Muscle of back (tissue), 11 donors: Measurements from ENCODE around the gene RAN. TPM values are rescaled to one million over a fixed set of nuclear protein-coding genes. Genes with fewer than 3 reads are reported as not detected.
A peak's percentile ranks its signal among the peaks of the same experiment; 100 is the strongest.
"Not testable (repeated sequence)": the region's sequence is repeated elsewhere in the genome, so short reads cannot be mapped to it uniquely, and the experiment has no call there.

Experiments
- DNase-seq, 3 donors: peaks; one replicate each; pipeline versions ENCODE4 v3.0.0 to v3.0.0-alpha.2; 2013
- polyA plus RNA-seq, 10 donors: library from polyadenylated mRNA; unstranded; fragments of 120-200 nt; gene quantifications; one replicate each; pipeline ENCODE4 v1.2.1, GENCODE V29; 2013; ENCODE audit not compliant: insufficient read length in 10 of 10

The RAN gene
- polyA plus RNA-seq, 10 donors, result 339 to 578 (median 394) TPM

GRCh38 chr12:130847112-130847511 is 24.8 kb upstream of the RAN start:
- no peak for DNase-seq

GRCh38 chr12:130848105-130848504 is 23.8 kb upstream of the RAN start:
- DNase-seq, result not testable (repeated sequence)

- DNase-seq, result not testable (repeated sequence)
Observed at GRCh38 chr12:130848785-130849305, 23.0 kb upstream of the RAN start.

DNA sequence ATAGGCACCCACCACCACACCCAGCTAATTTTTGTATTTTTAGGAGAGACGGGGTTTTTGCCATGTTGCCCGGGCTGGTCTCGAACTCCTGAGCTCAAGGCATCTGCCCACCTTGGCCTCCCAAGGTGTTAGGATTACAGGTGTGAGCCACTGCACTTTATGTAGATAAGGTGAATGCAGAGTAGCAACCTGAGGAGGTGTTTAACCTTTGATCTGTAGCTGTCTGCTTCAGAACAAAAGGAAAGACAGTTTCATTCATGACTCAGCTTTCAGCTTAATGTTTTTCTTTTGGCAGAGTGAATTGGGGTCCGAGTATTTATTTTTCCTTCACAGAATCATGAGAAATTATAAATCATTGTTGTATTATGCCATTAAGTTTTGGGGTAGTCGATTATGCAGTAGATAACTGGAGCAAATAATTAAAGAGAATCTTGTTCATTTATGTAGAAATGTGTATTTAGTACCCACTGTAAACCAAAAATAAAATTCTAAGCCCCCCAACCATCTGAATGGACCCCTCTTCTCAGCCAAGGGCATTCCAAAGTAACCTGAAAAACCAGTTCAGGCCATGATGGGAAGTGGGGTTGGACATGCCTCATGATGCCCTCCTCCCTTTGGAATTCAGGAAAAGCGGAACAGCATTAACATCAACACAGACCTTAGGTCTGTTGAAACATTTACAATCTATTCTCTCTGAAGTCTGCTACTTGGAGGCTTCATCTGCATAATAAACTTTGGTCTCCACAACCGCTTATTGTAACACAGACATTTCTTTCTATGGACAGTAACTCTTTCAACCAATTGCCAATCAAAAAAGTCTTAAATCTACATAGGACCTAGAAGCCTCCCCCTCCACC is 22.1 kb upstream of the RAN start:
- no peak for DNase-seq

DNA sequence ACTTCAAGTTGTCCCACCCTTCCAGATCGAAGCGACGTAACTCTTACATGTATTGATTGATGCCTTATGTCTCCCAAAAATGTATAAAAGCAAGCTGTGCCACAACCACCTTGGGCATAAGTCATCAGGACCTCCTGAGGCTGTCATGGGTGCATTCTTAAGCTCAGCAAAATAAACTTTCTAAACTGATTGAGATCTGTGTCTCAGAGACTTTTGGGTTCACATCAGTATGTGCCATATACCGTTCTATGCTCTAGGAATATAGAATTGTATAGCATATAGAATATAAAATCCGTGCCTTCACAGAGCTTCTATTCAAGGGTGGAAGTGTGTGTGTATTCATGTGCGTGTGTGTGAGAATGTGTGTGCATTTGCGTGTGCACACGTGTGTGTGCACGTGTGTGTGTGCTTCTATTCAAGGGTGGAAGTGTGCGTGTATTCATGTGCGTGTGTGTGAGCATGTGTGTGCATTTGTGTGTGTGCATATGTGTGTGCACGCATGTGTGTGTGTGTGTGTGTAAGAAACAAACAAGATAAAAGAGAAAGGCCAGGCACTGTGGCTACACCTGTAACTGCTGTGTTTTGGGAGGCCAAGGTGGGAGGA is 21.3 kb upstream of the RAN start:
- no peak for DNase-seq

DNA sequence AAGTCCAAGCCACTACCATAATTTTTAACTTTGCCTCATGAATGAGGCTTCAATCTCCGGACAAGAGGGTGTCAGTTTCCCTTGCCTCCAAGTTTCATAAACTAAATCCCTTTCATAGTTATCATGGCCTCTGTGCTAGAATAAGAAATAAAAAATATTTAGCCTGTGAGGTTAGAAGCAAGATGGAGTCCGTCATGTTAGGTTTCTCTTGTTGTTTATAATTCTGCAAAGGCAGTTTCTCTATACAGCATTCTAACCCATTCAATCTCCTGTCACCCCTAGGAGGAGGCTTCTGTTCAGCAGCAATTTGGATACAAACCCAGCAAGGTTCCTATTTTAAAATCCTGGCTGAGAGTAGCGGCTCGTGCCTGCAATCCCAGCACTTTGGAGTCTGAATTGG is 15.8 kb upstream of the RAN start:
- no peak for DNase-seq

DNA sequence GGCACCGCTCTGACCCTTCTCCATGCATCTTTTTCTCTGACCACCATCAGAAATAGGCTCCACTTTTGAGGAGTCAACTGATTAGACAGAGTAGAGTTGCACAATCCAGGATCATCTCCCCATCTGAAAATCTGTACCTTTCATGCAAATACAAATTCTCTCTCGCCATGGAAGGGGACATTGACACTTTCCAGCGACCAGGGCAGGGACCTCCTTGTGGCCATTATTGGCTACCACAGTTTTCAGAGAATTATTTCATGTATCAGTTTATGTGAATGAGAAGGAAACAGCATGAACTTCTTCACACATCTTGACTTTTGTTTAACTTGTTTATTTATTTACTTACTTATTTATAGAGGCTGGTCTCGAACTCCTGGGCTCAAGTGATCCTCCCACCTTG is 13.8 kb upstream of the RAN start:
- DNase-seq, result no peak

GRCh38 chr12:130859161-130859560 is 12.7 kb upstream of the RAN start:
- DNase-seq, result no peak

DNA sequence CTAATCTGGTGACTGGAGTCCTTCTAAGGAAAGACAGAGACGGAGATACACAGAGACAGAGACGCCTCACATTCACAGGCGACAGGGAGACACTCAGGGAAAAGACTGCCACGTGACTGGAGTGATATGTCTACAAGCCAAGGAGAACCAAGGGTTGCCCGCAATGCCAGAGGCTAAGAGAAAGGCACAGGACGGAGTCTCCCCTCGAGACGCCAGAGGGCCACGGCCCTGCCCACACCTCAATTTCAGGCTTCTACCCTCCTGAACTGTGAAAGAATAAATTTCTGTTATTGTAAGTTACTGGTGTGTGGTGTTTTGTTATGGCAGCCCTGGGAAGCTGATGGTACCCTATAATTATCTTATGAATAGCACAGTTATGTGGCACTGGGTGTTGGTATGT is 11.6 kb upstream of the RAN start:
- DNase-seq, result no peak

DNA sequence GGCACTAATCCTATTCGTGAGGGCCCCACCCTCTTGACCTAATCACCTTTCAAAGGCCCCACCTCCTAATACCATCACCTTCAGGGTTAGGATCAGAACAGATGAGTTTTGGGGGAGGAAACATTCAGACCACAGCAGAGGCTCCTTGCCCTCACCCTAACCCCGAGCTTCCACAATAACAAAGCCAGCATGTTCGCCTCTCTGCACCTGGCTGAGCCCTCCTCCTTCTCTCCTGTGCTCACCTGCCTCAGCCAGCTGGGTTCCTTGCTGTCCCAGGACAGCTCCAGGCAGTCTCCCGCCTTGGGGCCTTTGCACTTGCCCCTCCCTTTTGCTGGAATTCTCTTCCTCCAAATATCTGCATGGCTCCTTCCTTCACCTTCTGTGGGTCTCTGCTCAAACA is 9.7 kb upstream of the RAN start:
- no peak for DNase-seq

GRCh38 chr12:130862771-130863170 is 9.1 kb upstream of the RAN start:
- not testable (repeated sequence) for DNase-seq

DNA sequence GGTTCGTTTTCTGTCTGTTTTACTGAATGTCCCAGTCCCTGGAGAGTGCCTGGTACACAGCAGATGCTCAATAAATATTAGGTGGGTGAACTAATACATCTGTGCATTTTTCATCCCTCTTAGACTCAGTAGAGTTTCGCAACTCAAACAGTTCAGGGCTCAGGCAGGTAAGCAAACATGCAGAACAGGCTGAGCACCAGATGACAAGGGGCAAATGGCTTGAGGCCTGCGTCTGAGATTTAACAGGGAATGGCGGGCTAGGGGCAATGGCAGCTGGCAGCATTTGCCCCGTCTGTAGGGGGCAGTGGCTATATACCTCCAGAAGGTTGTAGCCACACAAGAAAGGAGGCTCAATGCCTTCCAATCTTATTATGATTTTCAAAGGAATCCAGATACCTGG is 8.6 kb upstream of the RAN start:
- no peak for DNase-seq

DNA sequence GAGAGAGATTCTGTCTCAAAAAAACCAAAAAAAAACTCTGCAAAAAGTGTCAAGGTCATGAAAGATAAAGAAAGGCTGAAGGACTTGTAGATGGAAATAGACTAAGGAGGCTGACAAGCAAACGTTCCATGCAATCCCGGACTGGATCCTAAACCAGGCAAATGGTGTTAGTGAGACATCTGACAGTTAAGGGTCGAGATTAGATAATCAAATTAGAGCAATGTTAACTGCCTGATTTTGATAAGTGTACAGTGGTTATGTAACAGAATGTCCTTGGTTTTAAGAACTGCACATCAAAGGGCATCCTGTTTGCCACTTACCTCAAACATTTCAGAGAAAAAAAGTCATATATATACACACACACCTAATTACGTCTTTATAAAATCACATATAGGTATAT is 3.5 kb upstream of the RAN start:
- no peak for DNase-seq

DNA sequence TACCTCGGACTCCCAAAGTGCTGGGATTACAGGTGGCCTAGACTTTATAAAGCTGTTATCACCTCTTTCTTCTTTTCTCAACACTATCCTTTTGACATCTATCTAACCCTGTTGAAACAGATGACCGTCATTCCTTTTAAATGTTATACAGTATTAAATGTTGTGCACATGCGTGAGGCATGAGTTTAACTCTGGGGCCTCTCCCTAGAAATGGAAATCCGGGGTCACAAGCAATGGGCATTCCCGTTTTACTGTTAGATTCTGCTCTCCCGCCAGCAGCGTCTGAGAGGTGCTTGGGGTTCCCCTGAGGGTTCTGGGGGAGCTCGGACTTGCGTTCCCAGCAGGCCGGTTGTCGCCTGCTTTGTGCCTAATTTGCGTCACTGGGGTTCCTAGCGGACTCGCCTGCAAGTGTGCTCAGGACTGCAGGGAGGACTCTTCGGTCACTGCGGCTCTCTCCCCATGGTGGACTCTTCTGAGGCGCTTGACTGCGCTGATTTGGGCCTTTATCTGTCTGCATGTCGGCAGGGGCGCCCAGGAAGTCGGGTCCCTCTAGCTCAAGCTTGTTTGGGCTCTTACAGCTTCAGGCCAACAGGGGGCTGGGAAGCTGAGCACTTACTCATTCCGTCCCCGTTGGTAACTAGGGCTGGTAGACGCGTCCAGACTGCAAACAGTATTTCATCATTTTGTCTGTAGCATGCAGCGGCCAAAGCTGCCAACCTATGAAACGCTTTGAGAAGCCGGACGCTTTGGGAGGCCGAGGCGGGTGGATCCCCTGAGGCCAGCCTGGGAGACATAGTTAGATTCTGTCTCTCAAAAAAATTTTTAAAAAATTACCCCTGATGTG is 1.2 kb upstream of the RAN start:
- DNase-seq, result peak; percentile 47 to 83 (median 73)

GRCh38 chr12:130872179-130873096 is 572 bp downstream of the RAN start:
- DNase-seq, result peak; percentile 18 to 75 (median 55)

DNA sequence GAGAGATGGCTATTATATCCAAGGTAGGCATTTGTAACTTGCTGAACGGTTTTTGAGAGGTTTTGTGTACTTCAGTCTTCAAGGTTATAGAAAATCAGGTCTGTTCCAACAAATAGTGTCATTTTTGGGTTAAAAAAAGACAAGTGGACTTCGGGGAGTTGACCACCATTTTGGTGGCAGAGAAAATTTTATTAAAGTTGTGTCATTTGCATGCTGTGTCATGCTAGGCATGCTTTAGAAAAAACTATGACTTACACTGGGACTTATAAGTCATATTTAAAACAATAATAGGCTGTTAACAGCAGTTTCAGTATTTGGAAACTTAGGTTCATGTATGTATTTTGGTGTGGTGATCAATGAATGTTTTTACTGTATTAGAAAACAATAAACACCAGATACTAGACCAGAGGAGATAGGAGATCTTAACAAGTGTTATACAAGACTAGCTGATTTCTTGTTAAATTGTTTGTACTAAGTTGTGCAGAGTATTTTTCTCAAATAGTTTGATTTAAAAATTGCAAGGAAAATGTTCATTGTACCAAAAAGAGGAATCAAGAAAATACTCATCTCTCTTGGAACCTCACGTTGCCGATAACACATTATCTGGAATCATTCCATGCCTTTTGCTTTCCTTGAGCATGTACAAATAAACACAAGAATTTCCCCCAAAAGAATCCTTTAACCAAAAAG is 1.4 kb downstream of the RAN start:
- DNase-seq, result no peak

DNA sequence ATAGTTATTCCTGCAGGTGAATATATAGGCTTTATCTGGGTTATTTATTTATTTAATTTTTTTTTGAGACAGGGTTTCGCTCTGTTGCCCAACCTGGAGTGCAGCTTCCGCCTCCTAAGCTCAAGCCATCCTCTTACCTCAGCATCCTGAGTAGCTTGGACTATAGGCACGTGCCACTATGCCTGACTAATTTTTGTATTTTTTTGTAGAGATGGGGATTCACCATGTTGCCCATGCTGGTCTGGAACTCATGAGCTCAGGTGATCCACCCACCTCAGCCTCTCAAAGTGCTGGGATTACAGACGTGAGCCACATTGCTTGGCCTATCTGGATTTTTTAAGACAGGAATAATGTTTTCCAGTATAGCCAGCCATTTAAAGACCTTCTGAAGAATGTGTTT is 2.0 kb downstream of the RAN start:
- no peak for DNase-seq

- DNase-seq, result no peak
Observed at GRCh38 chr12:130874696-130875095, 2.8 kb downstream of the RAN start.

GRCh38 chr12:130875193-130875592 is 3.3 kb downstream of the RAN start:
- DNase-seq, result no peak

DNA sequence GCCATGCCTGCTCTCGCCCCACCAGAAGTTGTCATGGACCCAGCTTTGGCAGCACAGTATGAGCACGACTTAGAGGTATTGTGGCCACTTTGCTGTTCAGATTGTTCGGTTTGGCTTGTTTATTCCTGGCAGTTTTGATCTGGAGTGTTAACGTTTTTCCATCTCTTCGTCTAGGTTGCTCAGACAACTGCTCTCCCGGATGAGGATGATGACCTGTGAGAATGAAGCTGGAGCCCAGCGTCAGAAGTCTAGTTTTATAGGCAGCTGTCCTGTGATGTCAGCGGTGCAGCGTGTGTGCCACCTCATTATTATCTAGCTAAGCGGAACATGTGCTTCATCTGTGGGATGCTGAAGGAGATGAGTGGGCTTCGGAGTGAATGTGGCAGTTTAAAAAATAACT is 3.8 kb downstream of the RAN start:
- DNase-seq, result not testable (repeated sequence)

GRCh38 chr12:130876297-130876696 is 4.4 kb downstream of the RAN start:
- DNase-seq, result no peak
